Neural cell (in vitro differentiated cells): ENCODE data around the gene CDH4. TPM values are rescaled to one million over a fixed set of nuclear protein-coding genes. Genes with fewer than 3 reads are reported as not detected.

Experiments used
- H2AFZ ChIP-seq: fragments of 200-600, 300-800 bp; sonication (generic), shearing (Covaris generic); 2 replicates; pipeline ENCODE4 v1.6.0; 2014; ENCODE audit warnings: low read depth, mild to moderate bottlenecking, antibody characterized with exemption, low read length, moderate library complexity
- H3F3A ChIP-seq: fragments of 200-600 bp; shearing (Covaris generic); 2 replicates; pipeline ENCODE4 v1.6.1; 2016; ENCODE audit warnings: mild to moderate bottlenecking, moderate library complexity, mixed read lengths, antibody characterized with exemption, low read length; ENCODE audit not compliant: insufficient read depth, poor library complexity, severe bottlenecking
- H3K27ac ChIP-seq: fragments of 200-600, 300-800 bp; sonication (generic), shearing (Covaris generic); 2 replicates; pipeline ENCODE4 v1.5.1; 2014; ENCODE audit warnings: mild to moderate bottlenecking, low read length, moderate library complexity
- H3K27me3 ChIP-seq: fragments of 300-800, 200-600 bp; sonication (generic), shearing (Covaris generic); 2 replicates; pipeline ENCODE4 v1.6.0; 2014; ENCODE audit warnings: mild to moderate bottlenecking, low read depth, low read length, moderate library complexity; ENCODE audit not compliant: insufficient read depth
- H3K36me3 ChIP-seq: fragments of 300-800, 200-600 bp; sonication (generic), shearing (Covaris generic); 2 replicates; pipeline ENCODE4 v1.5.1; 2014; ENCODE audit warnings: mild to moderate bottlenecking, antibody characterized with exemption, low read length, moderate library complexity; ENCODE audit not compliant: insufficient read depth
- H3K4me2 ChIP-seq: fragments of 300-800, 200-600 bp; sonication (generic), shearing (Covaris generic); 2 replicates; pipeline ENCODE4 v1.6.0; 2014; ENCODE audit warnings: mild to moderate bottlenecking, low read length
- H3K4me3 ChIP-seq: fragments of 300-800, 200-600 bp; sonication (generic), shearing (Covaris generic); 2 replicates; pipeline ENCODE4 v1.5.1; 2014; ENCODE audit warnings: mild to moderate bottlenecking, low read length, moderate library complexity
- H3K79me2 ChIP-seq: fragments of 200-600 bp; shearing (Covaris generic); replicated peaks from 2 replicates; pipeline ENCODE4 v1.6.0; 2014; ENCODE audit warnings: mild to moderate bottlenecking, low read length, moderate library complexity; ENCODE audit not compliant: insufficient read depth
- H3K9ac ChIP-seq: fragments of 300-800, 200-600 bp; sonication (generic), shearing (Covaris generic); 2 replicates; pipeline ENCODE4 v1.6.1; 2016; ENCODE audit warnings: mild to moderate bottlenecking, low read length, mixed read lengths
- H3K9me2 ChIP-seq: fragments of 200-600 bp; shearing (Covaris generic); 2 replicates; pipeline ENCODE4 v1.6.1; 2016; ENCODE audit warnings: mild to moderate bottlenecking, low read length, mixed read lengths; ENCODE audit not compliant: insufficient read depth
- H3K9me3 ChIP-seq: fragments of 200-600, 300-800 bp; sonication (generic), shearing (Covaris generic); 2 replicates; pipeline ENCODE4 v1.6.1; 2016; ENCODE audit warnings: mild to moderate bottlenecking, mixed run types, low read length, moderate library complexity, mixed read lengths
- H4K20me1 ChIP-seq: fragments of 200-600 bp; shearing (Covaris generic); 2 replicates; pipeline ENCODE4 v1.6.1; 2016; ENCODE audit warnings: mild to moderate bottlenecking, mixed run types; ENCODE audit not compliant: insufficient read depth
- CTCF ChIP-seq: fragments of 450-650 bp; IDR thresholded peaks from 2 replicates; pipeline ENCODE4 v1.5.1; 2014; ENCODE audit warnings: antibody characterized with exemption, mild to moderate bottlenecking, moderate library complexity; ENCODE audit not compliant: poor library complexity, severe bottlenecking
- EP300 ChIP-seq: fragments of 450-650 bp; conservative IDR thresholded peaks from 2 replicates; pipeline ENCODE4 v1.6.1; 2014; ENCODE audit warnings: antibody characterized with exemption, mild to moderate bottlenecking, moderate library complexity; ENCODE audit not compliant: poor library complexity, severe bottlenecking
- EZH2 ChIP-seq: fragments of 200-600, 300-800 bp; shearing (Covaris generic), sonication (generic); IDR thresholded peaks from 2 replicates; pipeline ENCODE4 v1.6.1; 2014; ENCODE audit warnings: antibody characterized with exemption, low read length, borderline replicate concordance, mild to moderate bottlenecking; ENCODE audit not compliant: insufficient read depth, poor library complexity, severe bottlenecking
- MXI1 ChIP-seq: fragments of 450-650 bp; conservative IDR thresholded peaks from 2 replicates; pipeline ENCODE4 v1.6.1; 2014; ENCODE audit warnings: antibody characterized with exemption, mild to moderate bottlenecking; ENCODE audit not compliant: poor library complexity, severe bottlenecking
- POLR2AphosphoS5 ChIP-seq: IDR thresholded peaks from 2 replicates; pipeline ENCODE4 v1.6.1; 2012
- RAD21 ChIP-seq: fragments of 450-650 bp; conservative IDR thresholded peaks from 2 replicates; pipeline ENCODE4 v1.6.1; 2014; ENCODE audit warnings: antibody characterized with exemption, mild to moderate bottlenecking, moderate library complexity
- REST ChIP-seq: IDR thresholded peaks from 2 replicates; pipeline ENCODE4 v1.6.1; 2012; ENCODE audit warnings: borderline replicate concordance
- SMC3 ChIP-seq: fragments of 450-650 bp; conservative IDR thresholded peaks from 2 replicates; pipeline ENCODE4 v1.6.1; 2014; ENCODE audit warnings: antibody characterized with exemption, mild to moderate bottlenecking, moderate library complexity; ENCODE audit not compliant: poor library complexity
- TAF1 ChIP-seq: IDR thresholded peaks from 2 replicates; pipeline ENCODE4 v1.6.1; 2012; ENCODE audit warnings: low read depth
- polyA plus RNA-seq: library from polyadenylated mRNA; depleted of rRNA; stranded (reverse); fragments of >200 nt; gene quantifications from 2 replicates; pipeline ENCODE4 v1.2.3, GENCODE V29; 2014

CDH4 gene
- polyA plus RNA-seq, 1 donor from 2014 or later: 24.6 TPM

- Histone ChIP-seq H3K9me3 (no peaks in the 10 kb centered on the region), H3F3A (peaks cover 2% of the 10 kb centered on the region), H3K36me3 (peaks cover 5% of the 10 kb centered on the region), H3K79me2 (no peaks in the 10 kb centered on the region), H3K9me2 (no peaks in the 10 kb centered on the region), H3K4me3 (no peak overlapping the region), H2AFZ (no peak overlapping the region), H3K27me3 (no peaks in the 10 kb centered on the region), H3K27ac (no peak overlapping the region), H4K20me1 (no peaks in the 10 kb centered on the region), H3K9ac (no peak overlapping the region), H3K4me2 (no peak overlapping the region)
- no peak for TF ChIP-seq REST
- TF ChIP-seq POLR2AphosphoS5: no peak
- TF ChIP-seq EZH2: no peak
- no peak for TF ChIP-seq CTCF
- no peak for TF ChIP-seq TAF1
- TF ChIP-seq SMC3: no peak
- TF ChIP-seq RAD21: no peak
- TF ChIP-seq EP300: no peak
- no peak for TF ChIP-seq MXI1
These were observed 472.3 kb downstream of the CDH4 start for GRCh38 chr20:61724376-61724775.

GRCh38 chr20:61725145-61725544, 473.1 kb downstream of the CDH4 start:
- H3K4me2 ChIP-seq: no peak overlapping the region
- H3K79me2 ChIP-seq: no peaks in the 10 kb centered on the region
- no peaks in the 10 kb centered on the region for H3K9me3 ChIP-seq
- peaks cover 5% of the 10 kb centered on the region for H3K36me3 ChIP-seq
- no peaks in the 10 kb centered on the region for H3F3A ChIP-seq
- H3K4me3 ChIP-seq: no peak overlapping the region
- H4K20me1 ChIP-seq: no peaks in the 10 kb centered on the region
- H3K9ac ChIP-seq: no peak overlapping the region
- no peak overlapping the region for H2AFZ ChIP-seq
- TF ChIP-seq MXI1 (no peak), RAD21 (no peak), EZH2 (no peak), SMC3 (no peak), REST (no peak), TAF1 (no peak), EP300 (no peak), POLR2AphosphoS5 (no peak), CTCF (no peak)
- no peaks in the 10 kb centered on the region for H3K9me2 ChIP-seq
- no peak overlapping the region for H3K27ac ChIP-seq
- no peaks in the 10 kb centered on the region for H3K27me3 ChIP-seq
